ENCODE data around the gene ATP8B2. TPM values are rescaled to one million over a fixed set of nuclear protein-coding genes. Genes with fewer than 3 reads are reported as not detected.

Gene ATP8B2
- polyA plus RNA-seq, 1 donor (not counting 4 experiments of a cell fraction or from before 2014, with no cell fraction given) = 12.5 TPM

DNA sequence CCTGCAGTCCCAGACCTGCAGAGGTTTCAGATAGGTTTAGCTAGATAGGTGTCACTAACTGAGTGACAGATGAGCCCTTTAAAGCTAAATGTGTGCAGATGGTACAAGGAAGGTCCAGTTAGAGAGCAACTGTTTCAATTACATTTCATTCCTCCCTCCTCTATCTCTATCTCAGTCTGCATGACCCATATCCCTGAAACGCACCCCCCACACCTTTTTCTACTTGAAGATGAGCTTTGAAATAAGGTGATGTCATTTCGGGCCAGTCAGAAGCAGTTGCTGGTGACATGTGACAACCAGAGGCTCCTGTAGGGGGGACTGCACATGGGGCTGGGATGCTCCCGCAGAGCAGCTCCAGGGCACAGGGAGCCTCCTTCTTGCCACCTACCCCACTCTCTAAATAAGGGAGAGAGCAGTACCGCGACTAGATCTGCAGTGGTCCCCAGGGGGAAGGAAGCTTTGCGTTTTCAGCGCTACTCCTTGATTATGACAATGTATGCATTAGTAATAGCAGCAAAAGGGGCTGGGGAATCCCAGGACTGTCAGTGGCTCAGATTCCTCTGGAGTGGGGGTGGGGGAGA is 4.3 kb downstream of the ATP8B2 start:
- H3K79me2 ChIP-seq (ENCODE audit: control insufficient read depth, insufficient read depth, low read length) = no peaks in the 10 kb centered on the region
- H3K9ac ChIP-seq (ENCODE audit: control insufficient read depth, extremely low read depth, insufficient read depth, low read length) = no peak overlapping the region
- H3K4me2 ChIP-seq (ENCODE audit: control insufficient read depth, extremely low read depth, insufficient read depth, low read depth, low read length) = no peak overlapping the region
- H3K36me3 ChIP-seq (ENCODE audit: control insufficient read depth in 2 of 2, extremely low read depth in 1 of 2, insufficient read depth in 2 of 2, low read length in 2 of 2) = peaks cover 5% of the 10 kb centered on the region in 2 experiments
- H2AFZ ChIP-seq (ENCODE audit: control insufficient read depth, low read length) = no peak overlapping the region
- TF ChIP-seq, protein P1, sequence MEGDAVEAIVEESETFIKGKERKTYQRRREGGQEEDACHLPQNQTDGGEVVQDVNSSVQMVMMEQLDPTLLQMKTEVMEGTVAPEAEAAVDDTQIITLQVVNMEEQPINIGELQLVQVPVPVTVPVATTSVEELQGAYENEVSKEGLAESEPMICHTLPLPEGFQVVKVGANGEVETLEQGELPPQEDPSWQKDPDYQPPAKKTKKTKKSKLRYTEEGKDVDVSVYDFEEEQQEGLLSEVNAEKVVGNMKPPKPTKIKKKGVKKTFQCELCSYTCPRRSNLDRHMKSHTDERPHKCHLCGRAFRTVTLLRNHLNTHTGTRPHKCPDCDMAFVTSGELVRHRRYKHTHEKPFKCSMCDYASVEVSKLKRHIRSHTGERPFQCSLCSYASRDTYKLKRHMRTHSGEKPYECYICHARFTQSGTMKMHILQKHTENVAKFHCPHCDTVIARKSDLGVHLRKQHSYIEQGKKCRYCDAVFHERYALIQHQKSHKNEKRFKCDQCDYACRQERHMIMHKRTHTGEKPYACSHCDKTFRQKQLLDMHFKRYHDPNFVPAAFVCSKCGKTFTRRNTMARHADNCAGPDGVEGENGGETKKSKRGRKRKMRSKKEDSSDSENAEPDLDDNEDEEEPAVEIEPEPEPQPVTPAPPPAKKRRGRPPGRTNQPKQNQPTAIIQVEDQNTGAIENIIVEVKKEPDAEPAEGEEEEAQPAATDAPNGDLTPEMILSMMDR (optimal IDR thresholded peaks at IDR 0.05 in 1 of 3, IDR thresholded peaks at IDR 0.05 in 1 of 3, conservative IDR thresholded peaks at IDR 0.05 in 1 of 3; ENCODE audit: extremely low read depth in 1 of 3, insufficient read depth in 2 of 3, low read length in 3 of 3) = no peak
- no peak for TF ChIP-seq EZH2 (IDR thresholded peaks at IDR 0.05; ENCODE audit: low read length)
- H3K4me1 ChIP-seq (ENCODE audit: control insufficient read depth, extremely low read depth, insufficient read depth, low read length) = peaks cover 23% of the 10 kb centered on the region
- no peak overlapping the region for H3K27ac ChIP-seq (ENCODE audit: control insufficient read depth, insufficient read depth, low read length)
- no peaks in the 10 kb centered on the region for H3K9me1 ChIP-seq (ENCODE audit: control insufficient read depth, extremely low read depth, insufficient read depth, low read length)
- H3K9me3 ChIP-seq (ENCODE audit: control insufficient read depth, low read depth, low read length) = no peaks in the 10 kb centered on the region
- H4K20me1 ChIP-seq (ENCODE audit: control insufficient read depth, extremely low read depth, insufficient read depth, low read length) = no peaks in the 10 kb centered on the region
- H3K4me3 ChIP-seq (ENCODE audit: control insufficient read depth in 2 of 3, extremely low read depth in 1 of 3, insufficient read depth in 2 of 3, low read depth in 1 of 3, low read length in 3 of 3) = no peak overlapping the region
- DNase-seq (ENCODE audit: low read depth, low spot score) (no peak), FAIRE-seq (no peak)
- no peaks in the 10 kb centered on the region for H3K27me3 ChIP-seq (ENCODE audit: control insufficient read depth, extremely low read depth, insufficient read depth, low read length)
- dilution Hi-C loops (cut with MboI; ENCODE audit: extremely low pct_ligation_motif_present, low sequenced_read_pairs) = no loop called here

DNA sequence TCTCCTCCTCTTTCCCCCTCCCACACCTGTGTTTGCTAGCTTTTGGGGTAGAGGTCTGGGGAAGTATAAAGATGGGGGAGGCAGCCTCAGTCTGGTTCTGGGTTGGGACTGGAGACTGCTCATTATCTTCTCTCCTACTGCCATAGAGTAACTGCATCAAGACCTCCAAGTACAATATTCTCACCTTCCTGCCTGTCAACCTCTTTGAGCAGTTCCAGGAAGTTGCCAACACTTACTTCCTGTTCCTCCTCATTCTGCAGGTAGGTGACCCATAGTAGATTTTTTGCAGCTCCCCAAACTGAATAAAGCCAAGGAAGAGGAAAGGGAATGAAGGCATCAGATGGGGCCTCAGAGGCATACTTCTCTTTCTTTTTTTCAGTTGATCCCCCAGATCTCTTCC is 5.3 kb downstream of the ATP8B2 start:
- FAIRE-seq (no peak), DNase-seq (ENCODE audit: low read depth, low spot score) (no peak)
- no peaks in the 10 kb centered on the region for H3K79me2 ChIP-seq (ENCODE audit: control insufficient read depth, insufficient read depth, low read length)
- H3K4me3 ChIP-seq (ENCODE audit: control insufficient read depth in 2 of 3, extremely low read depth in 1 of 3, insufficient read depth in 2 of 3, low read depth in 1 of 3, low read length in 3 of 3) = no peak overlapping the region
- dilution Hi-C loops (cut with MboI; ENCODE audit: extremely low pct_ligation_motif_present, low sequenced_read_pairs) = no loop called here
- H3K27ac ChIP-seq (ENCODE audit: control insufficient read depth, insufficient read depth, low read length) = no peak overlapping the region
- TF ChIP-seq, protein P1 (optimal IDR thresholded peaks at IDR 0.05 in 1 of 3, IDR thresholded peaks at IDR 0.05 in 1 of 3, conservative IDR thresholded peaks at IDR 0.05 in 1 of 3; ENCODE audit: extremely low read depth in 1 of 3, insufficient read depth in 2 of 3, low read length in 3 of 3) = no peak
- TF ChIP-seq EZH2 (IDR thresholded peaks at IDR 0.05; ENCODE audit: low read length) = no peak
- H3K36me3 ChIP-seq (ENCODE audit: control insufficient read depth in 2 of 2, extremely low read depth in 1 of 2, insufficient read depth in 2 of 2, low read length in 2 of 2) = peaks cover 5% of the 10 kb centered on the region in 2 experiments
- no peak overlapping the region for H3K9ac ChIP-seq (ENCODE audit: control insufficient read depth, extremely low read depth, insufficient read depth, low read length)
- no peaks in the 10 kb centered on the region for H3K9me3 ChIP-seq (ENCODE audit: control insufficient read depth, low read depth, low read length)
- H3K4me2 ChIP-seq (ENCODE audit: control insufficient read depth, extremely low read depth, insufficient read depth, low read depth, low read length) = no peak overlapping the region
- peaks cover 23% of the 10 kb centered on the region for H3K4me1 ChIP-seq (ENCODE audit: control insufficient read depth, extremely low read depth, insufficient read depth, low read length)
- no peaks in the 10 kb centered on the region for H4K20me1 ChIP-seq (ENCODE audit: control insufficient read depth, extremely low read depth, insufficient read depth, low read length)
- no peaks in the 10 kb centered on the region for H3K9me1 ChIP-seq (ENCODE audit: control insufficient read depth, extremely low read depth, insufficient read depth, low read length)
- no peak overlapping the region for H2AFZ ChIP-seq (ENCODE audit: control insufficient read depth, low read length)
- H3K27me3 ChIP-seq (ENCODE audit: control insufficient read depth, extremely low read depth, insufficient read depth, low read length) = no peaks in the 10 kb centered on the region
